HUDEP-2 (cell line): ENCODE measurements around the gene NOL12.
"Not testable (repeated sequence)": the region's sequence is repeated elsewhere in the genome, so short reads cannot be mapped to it uniquely, and the experiment has no call there.

Experiments used
- DNase-seq, 76 experiments: peaks; one replicate each; lab custom pipeline; 2025; ENCODE audit not compliant: unreplicated experiment in 76 of 76; lab: John Stamatoyannopoulos, UW

NOL12 gene

DNA sequence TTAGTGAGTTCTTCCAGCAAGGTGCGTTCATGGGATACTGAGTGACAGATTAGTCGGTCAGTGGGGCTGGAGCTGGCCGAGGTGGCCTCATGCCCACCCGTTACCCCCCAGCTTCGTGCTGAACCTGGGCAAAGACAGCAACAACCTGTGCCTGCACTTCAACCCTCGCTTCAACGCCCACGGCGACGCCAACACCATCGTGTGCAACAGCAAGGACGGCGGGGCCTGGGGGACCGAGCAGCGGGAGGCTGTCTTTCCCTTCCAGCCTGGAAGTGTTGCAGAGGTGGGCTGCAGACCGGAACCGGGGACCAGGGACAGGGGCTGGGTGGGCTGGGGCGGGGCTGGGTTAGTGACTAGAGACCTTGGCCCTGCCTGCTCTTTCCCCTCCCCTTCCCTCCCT is 7.8 kb upstream of the NOL12 start:
- no peak for DNase-seq

- no peak for DNase-seq
Measured at GRCh38 chr22:37679670-37680069, 6.5 kb upstream of the NOL12 start.

DNA sequence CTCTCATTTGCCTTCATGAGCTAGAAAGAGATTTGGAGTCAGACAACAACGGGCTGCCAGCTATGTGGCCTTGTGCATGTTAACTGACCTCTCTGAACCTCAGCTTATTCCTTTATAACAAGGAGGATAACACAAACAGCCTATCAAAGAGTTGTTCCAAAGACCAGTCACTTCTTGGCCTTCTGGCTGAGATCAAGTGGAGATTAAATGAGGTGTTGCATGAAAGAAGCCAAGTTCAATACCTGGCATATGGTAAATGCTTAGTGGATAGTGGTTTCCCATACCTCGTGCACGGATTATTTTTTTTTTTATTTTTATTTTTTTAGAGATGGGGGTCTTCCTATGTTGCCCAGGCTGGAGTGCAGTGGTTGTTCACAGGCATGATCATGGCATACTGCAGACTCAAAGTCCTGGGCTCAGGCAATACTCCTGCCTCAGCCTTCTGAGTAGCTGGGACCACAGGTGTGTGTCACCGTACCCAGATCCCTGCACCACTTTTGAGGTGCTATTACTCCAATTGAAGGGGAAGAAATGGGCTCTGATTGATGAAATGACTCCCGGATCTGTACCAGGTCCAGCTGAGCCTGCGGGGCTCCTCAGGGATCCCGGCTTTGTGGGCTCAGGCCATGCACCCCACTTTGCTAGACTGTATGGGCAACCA is 5.8 kb upstream of the NOL12 start:
- DNase-seq: no peak

DNA sequence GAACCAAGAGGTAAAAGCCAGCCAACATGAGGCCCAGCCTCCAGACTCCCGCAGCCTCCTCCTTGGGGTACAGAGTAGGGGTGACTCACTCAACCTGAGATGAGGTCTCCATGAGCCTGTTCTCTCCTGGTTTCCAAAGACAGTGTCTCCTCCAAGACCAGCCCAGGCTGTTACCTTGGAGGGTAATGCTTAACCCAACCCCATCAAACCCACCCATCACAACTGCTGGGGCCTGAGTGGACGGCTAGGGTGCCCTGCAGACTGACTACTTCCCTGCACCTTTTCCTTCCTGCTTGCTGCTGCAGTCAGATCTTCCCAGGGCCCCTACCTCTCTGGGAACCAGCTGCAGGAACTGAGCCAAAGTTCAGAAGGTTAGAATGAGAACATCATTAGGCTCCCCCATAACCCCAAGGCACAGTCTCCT is 5.1 kb upstream of the NOL12 start:
- DNase-seq: no peak

GRCh38 chr22:37681556-37682049 is 4.5 kb upstream of the NOL12 start:
- DNase-seq: peak in 64 of 76 experiments; percentile 7 to 78 (median 50)

- DNase-seq: no peak
Measured at GRCh38 chr22:37684803-37685615, 1.1 kb upstream of the NOL12 start.

- DNase-seq: no peak
Measured at GRCh38 chr22:37690407-37690806, 4.3 kb downstream of the NOL12 start.

- no peak for DNase-seq
Measured at GRCh38 chr22:37690901-37691504, 4.9 kb downstream of the NOL12 start.

DNA sequence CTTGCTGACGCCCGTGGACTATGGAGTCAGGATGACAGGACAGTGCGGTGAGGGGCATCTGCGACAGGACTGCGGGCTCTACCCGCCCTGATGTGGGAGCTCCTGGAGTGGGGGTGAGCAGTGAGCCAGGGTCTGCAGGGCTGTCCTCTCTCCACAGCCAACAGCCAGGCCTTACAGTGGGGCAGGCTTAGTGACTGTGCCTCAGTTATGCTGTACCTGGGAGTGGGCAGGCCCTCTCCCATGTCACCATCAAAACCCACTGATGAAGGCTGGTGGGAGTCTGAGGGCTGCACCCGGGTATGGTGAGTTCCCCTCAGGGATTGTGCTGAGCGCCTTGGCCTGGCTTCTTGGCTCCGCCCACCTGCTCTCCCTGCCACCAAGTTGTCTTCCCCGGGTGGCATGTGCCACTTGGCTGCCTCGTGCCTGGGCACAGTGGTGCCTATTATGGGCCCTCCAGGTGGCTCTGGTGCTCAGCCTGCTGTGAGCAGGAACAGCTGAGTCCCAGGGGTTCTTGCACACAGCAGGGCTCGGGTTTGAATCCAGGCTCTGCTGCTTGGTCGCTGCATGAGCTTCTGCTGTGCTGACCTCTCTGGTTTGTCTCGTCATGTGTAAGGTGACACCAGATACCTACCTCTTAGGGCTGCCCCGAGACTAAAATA is 6.6 kb downstream of the NOL12 start:
- no peak for DNase-seq

DNA sequence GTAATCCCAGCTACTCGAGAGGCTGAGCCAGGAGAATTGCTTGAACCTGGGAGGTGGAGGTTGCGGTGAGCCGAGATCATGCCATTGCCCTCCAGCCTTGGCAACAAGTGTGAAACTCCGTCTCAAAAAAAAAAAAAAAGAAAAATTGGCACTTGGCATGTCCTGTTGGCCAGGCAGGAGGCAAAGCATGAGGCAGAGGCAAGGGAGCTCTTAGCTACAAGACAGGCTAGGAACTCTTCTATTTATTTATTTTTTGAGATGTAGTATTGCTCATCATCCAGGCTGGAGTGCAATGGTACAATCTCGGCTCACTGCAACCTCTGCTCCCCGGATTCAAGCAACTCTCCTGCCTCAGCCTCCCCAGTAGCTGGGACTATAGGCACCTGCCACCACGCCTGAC is 8.0 kb downstream of the NOL12 start:
- not testable (repeated sequence) for DNase-seq

- not testable (repeated sequence) for DNase-seq
Measured at GRCh38 chr22:37696260-37696656, 10.1 kb downstream of the NOL12 start.

DNA sequence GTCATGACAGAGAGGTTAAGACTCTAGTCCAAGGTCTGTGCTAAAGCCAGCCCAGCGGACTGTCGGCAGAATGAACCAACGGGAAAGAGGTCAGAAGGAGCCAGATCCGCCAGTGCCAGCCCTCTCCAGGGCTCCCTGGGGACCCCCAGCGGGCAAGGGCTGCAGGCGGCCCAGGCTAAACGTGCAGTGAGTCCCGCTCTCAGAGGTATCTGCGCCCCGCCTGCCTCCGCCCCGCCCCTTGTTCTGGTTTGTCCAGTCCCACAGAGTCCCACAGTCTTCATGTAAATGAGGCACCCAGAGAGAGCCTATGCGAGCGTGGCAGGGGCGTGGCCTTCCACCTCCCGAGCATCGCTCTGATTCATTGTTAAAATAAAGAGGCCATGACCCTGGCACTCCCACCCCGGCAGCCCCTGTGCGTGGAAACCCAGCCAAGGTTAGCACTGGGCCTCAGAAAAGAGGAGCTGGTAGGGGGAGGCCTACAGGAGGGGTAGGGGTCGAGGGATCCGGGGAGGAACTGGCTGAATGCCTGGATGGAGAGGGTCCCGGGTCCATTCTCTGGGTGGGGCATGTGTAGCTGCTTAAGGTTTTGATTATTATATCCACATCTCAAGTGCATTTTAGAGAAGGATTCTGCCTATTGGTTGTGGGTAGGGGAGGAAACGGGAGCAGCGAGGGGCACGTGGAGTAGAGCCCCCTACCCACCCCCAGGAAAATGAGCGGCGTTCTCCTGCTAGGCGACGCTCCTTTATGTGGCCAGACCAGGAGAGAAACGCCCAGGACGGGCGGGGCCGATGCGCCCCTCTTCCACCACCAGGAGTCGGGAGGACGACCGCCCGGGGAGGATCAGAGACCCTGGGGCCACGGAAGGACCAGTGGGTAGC is 10.8 kb downstream of the NOL12 start, which contains the start of gene TRIOBP:
TSS of gene TRIOBP (plus strand) at position 392 of the 881 bp plus-strand sequence. CDS start 4,318 bp downstream, outside the sequence.
- DNase-seq: peak in 73 of 76 experiments; percentile 23 to 95 (median 81)

- no peak for DNase-seq
Measured at GRCh38 chr22:37697538-37697835, 11.3 kb downstream of the NOL12 start.

DNA sequence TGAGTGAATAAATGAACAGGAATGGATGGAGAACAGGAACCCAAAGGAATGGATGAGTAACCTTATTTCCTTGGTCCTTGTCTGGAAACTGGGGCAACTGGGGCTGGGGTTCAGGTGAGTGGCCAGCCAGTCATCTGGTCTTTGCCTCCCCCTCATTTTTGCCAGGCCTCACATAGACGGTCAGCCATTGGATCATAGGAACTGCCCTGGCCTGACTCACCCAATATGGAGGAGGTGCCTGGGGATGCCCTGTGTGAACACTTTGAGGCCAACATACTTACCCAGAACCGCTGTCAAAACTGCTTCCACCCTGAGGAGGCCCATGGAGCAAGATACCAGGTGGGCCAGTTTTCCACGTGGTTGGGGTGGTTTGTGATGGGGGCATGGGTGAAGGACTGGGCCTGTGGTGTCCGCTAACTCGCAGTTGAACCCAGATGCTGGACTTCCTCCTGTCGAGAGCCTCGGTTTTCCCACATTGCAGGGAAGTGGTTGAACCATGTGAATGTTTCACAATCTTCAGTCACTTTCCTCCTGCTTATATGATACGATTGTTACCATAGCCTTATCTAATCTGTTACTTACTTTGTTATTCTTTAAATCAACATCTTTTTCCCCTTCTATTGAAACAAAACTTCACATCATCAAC is 15.1 kb downstream of the NOL12 start:
- DNase-seq: no peak

- no peak for DNase-seq
Measured at GRCh38 chr22:37703906-37704305, 17.8 kb downstream of the NOL12 start.

- DNase-seq: no peak
Measured at GRCh38 chr22:37704645-37705044, 18.5 kb downstream of the NOL12 start.

- no peak for DNase-seq
Measured at GRCh38 chr22:37705205-37705604, 19.1 kb downstream of the NOL12 start.

DNA sequence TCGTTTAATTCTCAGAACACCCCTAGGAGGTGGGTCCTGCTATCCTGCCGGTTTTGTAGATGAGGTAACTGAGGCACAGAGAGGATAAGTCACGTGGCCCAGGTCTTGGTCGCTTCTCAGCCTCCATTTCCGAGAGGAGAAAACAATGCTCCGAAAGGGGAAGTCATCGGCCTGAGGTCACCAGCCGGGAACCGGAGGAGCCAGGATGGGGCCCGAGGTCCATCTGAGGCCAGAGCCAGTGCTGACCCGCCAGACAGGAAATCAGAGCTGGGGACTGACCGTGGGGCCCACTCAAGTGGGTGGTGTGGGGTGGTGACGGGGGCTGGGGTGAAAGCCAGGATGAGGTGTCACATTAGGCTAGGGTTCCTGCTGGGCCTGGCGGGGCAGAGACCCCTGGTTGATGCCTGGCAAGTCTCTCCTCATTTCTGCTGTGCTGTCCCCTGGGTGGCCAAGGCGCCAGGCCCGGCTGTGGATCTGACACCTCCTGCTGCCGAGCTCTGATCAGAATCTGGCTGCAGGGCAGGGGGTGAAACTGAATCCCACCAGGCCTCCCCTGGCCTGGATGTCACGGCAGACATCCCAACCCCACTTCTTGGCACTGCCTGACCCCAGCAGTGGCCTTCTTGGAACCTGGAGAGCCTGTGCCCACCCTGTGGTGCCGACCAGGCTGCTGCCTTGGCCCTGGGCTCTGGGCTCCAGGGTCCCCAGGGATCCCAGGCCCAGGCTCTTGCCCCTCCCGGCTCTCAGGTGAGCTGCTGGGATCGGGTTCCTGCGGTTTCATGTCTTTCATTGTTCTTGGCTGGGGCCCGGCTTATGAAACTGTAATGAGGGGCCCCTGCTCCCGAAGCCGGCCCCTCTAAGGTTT is 22.7 kb downstream of the NOL12 start:
- DNase-seq: no peak

- no peak for DNase-seq
Measured at GRCh38 chr22:37709445-37709765, 23.3 kb downstream of the NOL12 start.
